HPDE6-E6E7 (cell line): ENCODE data around the gene MXD4.

Experiments
- DNase-seq: peaks from one replicate; pipeline ENCODE4 v3.0.0; 2011; ENCODE audit warnings: missing footprints; ENCODE audit errors: extremely low spot score

MXD4 gene

GRCh38 chr4:2291705-2292645, 30.1 kb upstream of the MXD4 start:
- no peak for DNase-seq

DNA sequence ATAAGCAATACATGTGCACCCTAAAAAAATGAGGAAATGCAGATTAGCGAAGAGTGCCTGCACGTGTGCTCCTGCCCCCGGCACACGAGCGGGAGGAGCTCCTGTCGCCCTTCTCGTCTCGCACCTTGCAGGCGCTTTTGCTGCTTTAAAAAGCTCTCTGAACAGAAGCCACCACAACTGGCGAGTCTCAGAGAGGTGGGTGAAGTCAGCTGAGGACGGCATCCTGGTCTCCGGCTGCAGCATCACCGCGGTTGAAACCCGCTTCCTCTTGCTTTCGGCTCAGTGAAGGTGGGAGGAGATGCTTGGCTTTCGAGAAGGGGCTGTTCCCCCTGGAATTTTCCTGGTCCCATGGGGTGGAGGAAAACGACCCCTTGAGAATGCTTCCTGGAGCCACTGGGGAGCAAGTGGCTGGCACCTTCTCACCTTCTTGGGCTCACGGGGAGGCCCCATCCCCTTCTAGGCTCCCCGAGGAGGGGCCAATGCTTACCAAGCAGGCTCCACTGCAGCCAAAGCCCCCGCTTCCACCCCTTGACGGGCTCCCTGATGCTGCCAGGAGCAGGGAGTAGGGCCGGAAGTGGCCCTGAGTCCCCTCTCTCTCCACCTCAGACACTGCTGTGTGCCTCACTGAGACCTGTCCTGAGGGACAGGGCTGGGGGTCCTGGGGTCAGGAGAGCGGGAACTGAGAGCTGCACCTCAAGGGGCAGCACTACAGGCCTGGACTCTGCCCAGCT, 29.2 kb upstream of the MXD4 start:
- no peak for DNase-seq

- no peak for DNase-seq
These were observed 28.6 kb upstream of the MXD4 start for GRCh38 chr4:2290488-2290887.

- DNase-seq: no peak
These were observed 28.0 kb upstream of the MXD4 start for GRCh38 chr4:2289955-2290333.

DNA sequence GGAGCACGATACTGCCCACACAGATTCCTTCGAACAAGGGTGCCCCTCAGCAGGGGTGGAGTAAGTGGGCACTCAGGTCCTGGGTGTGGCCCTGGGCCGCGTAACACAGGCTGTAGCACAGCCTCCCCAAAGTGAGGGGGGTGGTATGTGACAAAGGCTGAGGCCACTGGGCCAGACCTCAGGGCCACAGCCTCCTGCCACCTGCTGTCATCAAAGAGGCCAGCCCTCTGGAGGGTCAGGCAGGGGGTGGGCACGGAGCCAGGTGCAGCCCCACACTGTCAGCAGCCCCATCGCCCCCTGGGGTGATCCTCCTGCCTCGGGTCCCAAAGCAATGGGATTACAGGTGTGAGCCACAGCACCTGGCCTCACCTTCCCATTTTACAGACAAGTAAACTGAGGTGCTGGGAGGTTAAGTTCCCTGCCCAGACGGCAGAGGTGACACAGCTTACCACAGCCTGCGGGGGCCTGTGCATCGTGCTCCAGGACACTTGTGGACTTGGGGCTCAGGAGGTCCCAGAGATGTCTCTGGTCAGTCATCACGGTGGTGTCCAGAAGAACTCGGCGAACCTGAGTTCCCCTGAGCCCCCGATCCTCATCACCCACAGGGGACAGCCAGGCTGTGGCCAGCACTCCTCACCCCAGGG, 27.5 kb upstream of the MXD4 start:
- no peak for DNase-seq

DNA sequence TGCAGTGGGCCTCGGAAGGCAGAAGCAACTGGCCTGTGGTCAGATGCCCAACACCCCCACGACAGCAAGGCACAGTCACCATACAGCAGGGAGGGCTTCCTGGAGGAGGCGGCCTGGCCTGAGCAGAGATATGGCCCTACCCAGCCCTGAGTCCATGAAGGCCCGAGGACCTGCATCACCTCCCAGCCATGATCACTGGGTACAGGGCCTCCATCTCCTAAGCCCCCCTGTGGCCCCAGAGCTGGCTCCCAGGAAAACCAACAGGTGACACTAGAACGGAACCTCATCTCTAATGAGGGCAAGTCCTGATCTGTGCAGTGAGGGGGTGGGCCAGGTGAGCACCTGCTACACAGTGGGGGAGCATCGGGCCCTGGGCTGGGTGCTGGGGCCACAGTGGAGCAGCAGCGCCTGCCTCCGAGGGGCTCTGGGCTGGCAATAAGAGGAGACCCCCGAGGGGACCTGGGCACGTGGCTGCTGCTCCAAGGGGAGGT, 26.2 kb upstream of the MXD4 start:
- DNase-seq: no peak

DNA sequence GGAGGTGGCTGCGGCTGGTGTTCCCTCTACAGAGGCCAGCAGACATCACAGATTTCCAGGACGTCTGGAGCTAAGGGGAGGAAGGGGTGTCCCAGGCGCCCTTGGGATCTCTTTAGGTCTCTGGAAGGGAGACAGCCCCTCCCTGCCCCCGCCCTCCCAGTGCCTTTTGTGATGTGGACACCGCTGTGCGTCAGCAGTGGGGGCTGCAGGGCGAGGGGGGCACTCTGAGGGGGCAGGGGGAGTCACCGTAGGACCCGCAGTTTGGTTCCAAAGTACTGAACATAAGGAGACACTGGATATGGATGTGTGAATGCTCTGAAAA, 25.6 kb upstream of the MXD4 start:
- no peak for DNase-seq

- no peak for DNase-seq
These were observed 25.1 kb upstream of the MXD4 start for GRCh38 chr4:2286904-2287593.

DNA sequence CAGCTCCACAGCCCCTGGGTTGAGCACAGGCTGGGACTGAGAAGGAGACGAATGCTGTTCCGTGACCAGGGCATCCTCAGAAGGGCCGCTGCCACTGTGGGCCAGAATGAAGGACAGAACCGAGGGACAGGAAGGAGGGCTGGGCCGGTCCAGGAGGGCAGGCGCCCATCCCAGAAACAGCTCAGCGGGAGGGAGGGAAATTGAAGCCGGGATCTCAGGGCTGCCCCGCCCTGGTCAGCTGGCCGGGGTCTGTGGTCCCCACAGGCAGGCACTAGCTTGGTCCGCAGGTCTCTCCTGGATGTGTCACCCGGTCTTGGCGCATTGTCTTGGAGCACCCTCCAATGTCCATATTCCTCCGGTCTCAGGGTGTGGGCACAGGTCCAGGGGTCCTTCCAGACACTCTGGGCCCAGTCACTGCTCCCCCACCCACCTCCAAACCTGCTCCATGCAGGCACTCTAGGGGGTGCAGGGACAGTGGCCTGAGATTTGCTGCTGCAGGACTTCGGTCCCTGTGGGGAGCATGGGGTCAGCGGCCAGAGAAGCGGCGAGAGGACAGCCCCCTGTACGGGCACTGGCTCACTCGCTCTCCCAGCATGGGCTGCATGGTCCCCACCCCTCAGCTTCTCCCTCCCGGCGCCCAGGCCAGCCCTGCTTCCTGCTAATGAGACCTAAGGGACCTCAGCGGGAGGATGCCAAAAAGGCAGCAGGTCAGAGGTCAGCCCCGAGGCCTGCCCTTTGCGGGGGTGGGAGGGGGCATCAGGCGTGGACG, 23.9 kb upstream of the MXD4 start:
- DNase-seq: no peak

- DNase-seq: no peak
These were observed 23.2 kb upstream of the MXD4 start for GRCh38 chr4:2284934-2285612.

DNA sequence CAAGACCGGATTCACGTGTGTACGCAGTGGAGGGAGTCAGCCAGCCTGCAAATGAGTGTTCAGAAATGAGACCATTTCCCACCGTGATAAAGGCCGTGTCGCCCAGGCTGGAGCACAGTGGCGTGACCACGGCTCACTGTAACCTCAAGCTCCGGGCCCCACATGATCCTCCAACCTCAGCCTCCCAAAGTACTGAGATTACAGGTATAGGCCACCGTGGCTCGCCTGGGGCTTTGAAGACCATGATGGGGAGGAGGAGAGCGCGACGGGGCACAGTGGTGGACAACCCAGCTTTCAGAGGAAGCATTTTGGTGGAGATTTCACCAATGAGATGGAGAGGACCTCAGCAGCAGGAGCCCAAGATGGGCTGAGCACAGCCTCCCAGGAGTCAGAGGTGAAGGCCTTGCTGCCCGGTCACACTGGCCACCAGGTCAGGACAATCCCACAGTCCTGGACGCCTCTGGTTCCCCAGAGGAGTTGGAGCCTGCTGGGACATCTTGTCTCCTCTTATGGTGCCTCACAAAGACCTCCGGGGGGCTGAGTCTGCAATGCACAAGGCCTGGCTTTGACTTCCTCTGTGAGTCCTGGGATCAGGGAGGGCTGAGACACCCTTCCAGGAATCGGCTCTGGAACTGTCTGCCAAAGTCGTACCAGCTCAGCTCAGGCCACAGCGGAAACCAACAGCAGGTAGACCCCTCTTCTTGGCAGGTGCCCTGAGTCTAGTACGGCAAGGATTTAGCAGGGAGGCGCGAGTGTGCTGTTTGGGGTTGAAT, 22.4 kb upstream of the MXD4 start:
- no peak for DNase-seq

DNA sequence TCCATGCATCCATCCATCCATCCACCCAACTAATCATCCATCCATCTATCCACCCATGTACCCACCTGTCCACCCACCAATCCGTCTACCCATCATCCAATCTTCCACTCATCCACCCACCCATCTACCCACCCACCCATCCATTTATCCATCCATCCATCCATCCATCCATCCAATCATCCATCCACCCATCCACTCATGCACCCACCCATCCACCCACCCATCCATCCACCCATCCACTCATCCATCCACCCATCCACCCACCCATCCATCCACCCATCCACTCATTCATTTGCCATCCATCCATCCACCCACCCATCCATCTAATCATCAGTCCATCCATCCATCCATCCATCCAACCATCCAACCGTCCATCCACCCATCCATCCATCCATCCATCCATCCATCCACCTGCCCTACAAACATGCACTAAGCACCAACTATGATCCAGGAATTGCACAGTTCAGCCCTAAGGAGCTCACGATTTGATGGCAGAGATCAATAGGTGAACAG, 21.3 kb upstream of the MXD4 start:
- no peak for DNase-seq

GRCh38 chr4:2281575-2282343, 19.9 kb upstream of the MXD4 start:
- no peak for DNase-seq

DNA sequence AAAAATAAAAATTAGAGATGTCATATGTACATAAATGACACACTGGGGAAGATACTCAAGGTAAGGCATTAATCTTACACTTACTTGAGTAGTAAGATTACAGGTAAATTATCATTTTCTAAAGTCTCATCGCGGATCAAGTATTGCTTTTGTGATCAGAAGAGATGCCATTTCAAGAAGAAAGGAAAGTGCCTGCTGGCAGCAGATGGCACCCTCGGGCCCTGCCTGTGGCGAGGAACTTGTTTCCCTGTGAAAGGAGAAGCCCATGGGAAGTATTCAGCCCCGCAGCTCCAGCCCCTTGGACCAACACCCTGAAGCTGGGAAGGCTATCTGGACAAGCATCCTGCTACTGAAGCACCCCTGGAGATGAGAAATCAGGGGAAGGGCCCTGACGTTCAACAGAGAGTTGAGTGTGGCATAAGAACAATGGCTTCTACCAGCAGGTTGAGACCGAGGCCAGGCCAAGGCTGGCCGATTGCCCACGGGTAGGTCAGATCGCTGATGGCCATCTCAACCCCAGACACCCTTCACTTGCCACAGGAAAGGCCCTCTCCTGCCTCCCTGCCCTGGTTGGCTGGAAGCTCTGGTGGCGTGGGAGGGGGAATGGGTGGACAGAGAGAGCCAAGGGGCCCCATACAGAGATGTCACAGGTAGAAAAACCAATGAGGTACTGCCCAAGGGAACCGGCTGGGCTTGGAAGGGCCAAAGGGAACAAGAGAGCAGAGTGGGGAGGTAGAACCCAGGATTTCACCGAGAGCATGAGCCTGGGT, 18.8 kb upstream of the MXD4 start:
- DNase-seq: no peak

DNA sequence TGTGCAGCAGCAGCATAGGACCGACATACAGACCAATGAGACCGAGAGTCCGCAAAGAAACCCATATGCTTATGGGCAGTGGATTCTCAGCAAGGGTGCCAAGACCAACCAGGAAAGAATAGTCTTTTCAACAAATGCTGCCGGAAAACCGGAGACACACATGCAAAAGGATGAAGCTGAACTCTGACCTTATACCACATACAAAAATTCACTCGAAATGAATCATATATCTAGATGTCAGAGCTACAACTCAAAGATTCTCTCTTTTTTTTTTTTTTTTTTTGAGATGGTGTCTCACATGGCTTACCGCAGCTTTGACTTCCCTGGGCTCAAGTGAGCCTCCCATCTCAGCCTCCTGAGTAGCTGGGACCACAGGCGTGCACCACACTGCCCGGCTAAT, 16.0 kb upstream of the MXD4 start:
- DNase-seq: no peak

DNA sequence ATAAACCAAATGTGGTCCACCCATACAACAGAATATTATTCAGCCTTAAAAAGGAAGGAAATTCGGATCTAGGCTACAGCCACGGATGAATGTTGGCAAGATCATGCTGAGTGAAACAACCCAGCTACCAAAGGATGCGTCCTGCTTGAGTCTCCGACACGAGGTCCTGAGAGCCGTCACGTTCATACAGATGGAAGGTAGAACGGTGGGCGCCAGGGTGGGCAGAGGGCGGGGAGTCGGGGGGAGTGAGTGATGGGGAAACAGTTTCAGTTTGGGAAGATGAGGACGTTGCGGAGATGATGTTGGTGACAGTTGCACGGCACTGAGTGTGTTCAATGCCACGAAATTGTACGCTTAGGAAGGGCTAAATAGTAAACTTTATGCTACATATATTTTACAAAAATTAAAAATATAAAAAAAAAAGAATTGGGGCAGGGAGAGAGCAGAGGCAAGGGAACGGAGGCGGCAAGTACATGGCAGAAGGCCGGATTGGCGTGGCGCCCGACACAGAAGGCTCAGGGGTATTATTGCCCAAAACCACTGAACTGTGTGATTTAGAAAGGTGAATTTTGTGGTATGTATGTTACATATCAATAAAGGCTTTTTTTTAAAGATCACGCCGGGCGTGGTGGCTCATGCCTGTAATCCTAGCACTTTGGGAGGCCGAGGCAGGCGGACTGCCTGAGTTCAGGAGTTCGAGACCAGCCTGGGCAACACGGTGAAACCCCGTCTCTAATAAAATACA, 14.8 kb upstream of the MXD4 start:
- DNase-seq: no peak

DNA sequence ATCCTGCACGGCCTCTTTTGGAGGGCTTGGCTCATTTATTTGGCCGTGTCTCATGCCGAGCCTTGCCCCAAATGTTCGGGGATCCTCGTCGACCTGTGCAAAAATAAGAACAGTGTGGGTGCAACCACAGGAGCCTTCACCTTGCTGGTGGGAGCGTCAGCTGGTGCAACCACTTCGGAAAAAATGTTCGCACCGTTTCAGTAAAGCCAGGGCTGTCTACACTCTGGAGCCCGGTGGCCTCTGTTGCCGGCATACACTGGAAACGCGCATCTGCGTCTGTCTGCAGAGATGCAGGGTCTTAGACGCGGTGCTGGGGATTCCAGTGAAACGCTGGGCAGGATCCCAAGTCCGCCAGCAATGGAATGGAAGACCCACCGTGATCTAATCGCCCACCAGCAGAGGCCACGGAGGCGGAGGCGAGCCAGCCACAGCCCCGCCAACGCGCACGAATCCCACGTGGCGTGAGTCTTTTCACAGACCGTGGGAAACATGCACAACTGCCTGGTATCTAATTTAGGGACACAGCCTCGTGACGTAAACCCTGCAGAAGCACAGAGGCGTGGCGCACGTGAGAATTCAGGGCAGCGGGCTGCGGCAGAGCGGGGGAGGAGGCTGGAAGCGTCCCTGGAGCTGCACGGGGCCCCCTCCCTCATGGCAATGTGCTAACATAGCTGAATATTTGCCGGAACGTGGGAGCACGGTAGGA, 13.8 kb upstream of the MXD4 start:
- no peak for DNase-seq
